GM23338 (cell line): Measurements from ENCODE around the gene IMMP2L. TPM values are rescaled to one million over a fixed set of nuclear protein-coding genes. Genes with fewer than 3 reads are reported as not detected.

ENCODE experiments used
- ATAC-seq: fragments of 200-7000 bp; cut with Tn5 transposase; 3 replicates; pipeline ENCODE4 v1.9.1; 2020
- DNase-seq: peaks from one replicate; pipeline ENCODE4 v3.0.0-alpha.2; 2015; ENCODE audit warnings: low spot score
- H2AFZ ChIP-seq: fragments of 200-600 bp; sonication (generic); 2 replicates; pipeline ENCODE4 v1.8.0; 2016; ENCODE audit warnings: antibody characterized with exemption, mild to moderate bottlenecking, moderate library complexity
- H3F3A ChIP-seq: fragments of 200-600 bp; sonication (generic); replicated peaks from 2 replicates; pipeline ENCODE4 v1.8.0; 2017; ENCODE audit warnings: antibody characterized with exemption, mixed run types, low read depth
- H3K27ac ChIP-seq: fragments of 200-600 bp; sonication (generic); 2 replicates; pipeline ENCODE4 v1.6.1; 2016; ENCODE audit warnings: low read depth
- H3K27me3 ChIP-seq: fragments of 200-600 bp; sonication (generic); 2 replicates; pipeline ENCODE4 v1.8.0; 2016; ENCODE audit warnings: mild to moderate bottlenecking, mixed run types, moderate library complexity; ENCODE audit not compliant: insufficient read depth
- H3K36me3 ChIP-seq: fragments of 200-600 bp; sonication (generic); 2 replicates; pipeline ENCODE4 v1.8.0; 2016; ENCODE audit warnings: mild to moderate bottlenecking; ENCODE audit not compliant: insufficient read depth
- H3K4me1 ChIP-seq: fragments of 200-600 bp; sonication (generic); 2 replicates; pipeline ENCODE4 v1.8.0; 2016; ENCODE audit warnings: mild to moderate bottlenecking, moderate library complexity; ENCODE audit not compliant: insufficient read depth
- H3K4me2 ChIP-seq: fragments of 200-600 bp; sonication (generic); 2 replicates; pipeline ENCODE4 v1.7.1; 2017; ENCODE audit warnings: mixed run types
- H3K4me3 ChIP-seq: fragments of 200-600 bp; sonication (generic); 2 replicates; pipeline ENCODE4 v1.6.1; 2016; ENCODE audit warnings: mixed run types
- H3K79me2 ChIP-seq: fragments of 200-600 bp; sonication (generic); replicated peaks from 2 replicates; pipeline ENCODE4 v1.8.0; 2017; ENCODE audit warnings: mild to moderate bottlenecking; ENCODE audit not compliant: insufficient read depth
- H3K9me2 ChIP-seq: fragments of 200-600 bp; sonication (generic); 2 replicates; pipeline ENCODE4 v1.8.0; 2017; ENCODE audit not compliant: insufficient read depth
- H4K20me1 ChIP-seq: fragments of 200-600 bp; sonication (generic); replicated peaks from 2 replicates; pipeline ENCODE4 v1.8.0; 2017; ENCODE audit warnings: mild to moderate bottlenecking; ENCODE audit not compliant: insufficient read depth
- H3K27ac Mint-ChIP-seq: 2 replicates; pipeline ENCODE4 v1.8.0; 2020; ENCODE audit warnings: inconsistent platforms, mild to moderate bottlenecking, moderate library complexity, mixed read lengths
- H3K27me3 Mint-ChIP-seq: 3 replicates; pipeline ENCODE4 v1.8.0; 2022; ENCODE audit warnings: low read depth, mild to moderate bottlenecking, moderate library complexity, mixed read lengths, inconsistent platforms; ENCODE audit not compliant: insufficient read depth, poor library complexity
- H3K36me3 Mint-ChIP-seq: 3 replicates; pipeline ENCODE4 v1.8.0; 2021; ENCODE audit warnings: low read depth, mild to moderate bottlenecking, inconsistent platforms, moderate library complexity, mixed read lengths
- H3K4me1 Mint-ChIP-seq: 3 replicates; pipeline ENCODE4 v1.8.0; 2020; ENCODE audit warnings: mild to moderate bottlenecking, inconsistent platforms, mixed read lengths
- H3K4me3 Mint-ChIP-seq: 3 replicates; pipeline ENCODE4 v1.8.0; 2021; ENCODE audit warnings: moderate library complexity, mild to moderate bottlenecking, inconsistent platforms, mixed read lengths
- H3K9me3 Mint-ChIP-seq: 3 replicates; pipeline ENCODE4 v1.8.0; 2020; ENCODE audit warnings: moderate library complexity, mild to moderate bottlenecking, inconsistent platforms, mixed read lengths
- EZH2 ChIP-seq: fragments of 200-600 bp; sonication (generic); IDR thresholded peaks from one replicate; pipeline ENCODE4 v1.8.0; 2017; ENCODE audit warnings: antibody characterized with exemption, mild to moderate bottlenecking, low read depth; ENCODE audit not compliant: unreplicated experiment
- EZH2phosphoT487 ChIP-seq: fragments of 200-600 bp; sonication (generic); IDR thresholded peaks from one replicate; pipeline ENCODE4 v1.8.1; 2018; ENCODE audit warnings: antibody characterized with exemption; ENCODE audit not compliant: unreplicated experiment
- JUNB ChIP-seq: IDR thresholded peaks from one replicate; pipeline ENCODE4 v1.6.1; 2016; ENCODE audit warnings: antibody characterized with exemption; ENCODE audit not compliant: unreplicated experiment
- NANOG ChIP-seq: IDR thresholded peaks from 2 replicates; pipeline ENCODE4 v1.6.1; 2016; ENCODE audit warnings: antibody characterized with exemption, borderline replicate concordance
- POLR2AphosphoS5 ChIP-seq: IDR thresholded peaks from 2 replicates; pipeline ENCODE4 v1.6.1; 2016; ENCODE audit warnings: antibody characterized with exemption, low read depth
- STAT1 ChIP-seq: IDR thresholded peaks from one replicate; pipeline ENCODE4 v1.6.1; 2016; ENCODE audit warnings: antibody characterized with exemption; ENCODE audit not compliant: unreplicated experiment
- ZNF114 ChIP-seq: fragments of 250-450 bp; sonication (Bioruptor Pico); IDR thresholded peaks from 2 replicates; pipeline ENCODE4 v1.5.0; 2020; ENCODE audit warnings: mild to moderate bottlenecking, moderate library complexity
- ZNF331 ChIP-seq: fragments of 250-450 bp; sonication (Bioruptor Pico); IDR thresholded peaks from 2 replicates; pipeline ENCODE4 v1.5.0; 2020; ENCODE audit warnings: low read depth, mild to moderate bottlenecking, moderate library complexity
- polyA plus RNA-seq: library from polyadenylated mRNA; unstranded; fragments of >200 nt; fragmentation: Nextera tagmentation; extraction: Ambion mirVana; gene quantifications from 2 replicates; pipeline ENCODE4 v1.2.1, GENCODE V29; 2016
- total RNA-seq: library from RNA; depleted of rRNA; stranded (reverse); fragments of >200 nt; shearing (Covaris generic); gene quantifications from 2 replicates; pipeline ENCODE4 v1.2.3, GENCODE V29; 2014
- TF ChIP-seq, protein P1 (sequence below): fragments of 250-450 bp; sonication (Bioruptor Pico); IDR thresholded peaks from 2 replicates; pipeline ENCODE4 v1.5.0; 2020; ENCODE audit warnings: mild to moderate bottlenecking, moderate library complexity
- TF ChIP-seq, protein P2 (sequence below): IDR thresholded peaks from 2 replicates; pipeline ENCODE4 v1.6.1; 2016; ENCODE audit warnings: antibody characterized with exemption
- TF ChIP-seq, protein P3 (sequence below): IDR thresholded peaks from one replicate; pipeline ENCODE4 v1.6.1; 2018; ENCODE audit warnings: antibody characterized with exemption; ENCODE audit not compliant: unreplicated experiment
- TF ChIP-seq, protein P4 (sequence below), 2 experiments: fragments of 200-600 bp in 1 of 2; sonication (generic) in 1 of 2; conservative IDR thresholded peaks; 2 replicates each; pipeline versions ENCODE4 v1.5.1 to v1.6.1; 2016 to 2017; ENCODE audit warnings: antibody characterized with exemption in 2 of 2, low read depth in 2 of 2, mild to moderate bottlenecking in 2 of 2, moderate library complexity in 1 of 2

The IMMP2L gene
- total and polyA plus RNA-seq, 2 experiments from 2014 or later, result 7.3 to 14.0 TPM

DNA sequence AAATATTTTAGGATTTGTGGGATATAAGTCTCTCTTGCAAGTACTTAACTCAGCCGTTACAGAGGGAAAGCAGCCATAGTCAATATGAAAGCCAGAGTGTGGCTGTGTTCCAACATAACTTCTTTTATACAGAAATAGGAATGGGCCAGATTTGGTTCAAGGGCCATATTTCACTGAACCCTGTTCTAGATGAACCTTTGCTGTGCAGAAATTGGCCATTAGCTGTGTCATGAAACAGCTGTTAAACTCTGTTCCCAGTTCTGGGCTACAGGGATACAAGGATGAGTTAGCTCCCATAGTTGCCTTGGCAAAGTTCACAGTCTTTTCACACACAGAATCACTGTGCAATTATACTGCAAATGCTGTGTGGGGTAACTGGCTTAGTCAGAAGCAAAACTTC lies 685.3 kb downstream of the IMMP2L start (continued):
- TF ChIP-seq, protein P1, sequence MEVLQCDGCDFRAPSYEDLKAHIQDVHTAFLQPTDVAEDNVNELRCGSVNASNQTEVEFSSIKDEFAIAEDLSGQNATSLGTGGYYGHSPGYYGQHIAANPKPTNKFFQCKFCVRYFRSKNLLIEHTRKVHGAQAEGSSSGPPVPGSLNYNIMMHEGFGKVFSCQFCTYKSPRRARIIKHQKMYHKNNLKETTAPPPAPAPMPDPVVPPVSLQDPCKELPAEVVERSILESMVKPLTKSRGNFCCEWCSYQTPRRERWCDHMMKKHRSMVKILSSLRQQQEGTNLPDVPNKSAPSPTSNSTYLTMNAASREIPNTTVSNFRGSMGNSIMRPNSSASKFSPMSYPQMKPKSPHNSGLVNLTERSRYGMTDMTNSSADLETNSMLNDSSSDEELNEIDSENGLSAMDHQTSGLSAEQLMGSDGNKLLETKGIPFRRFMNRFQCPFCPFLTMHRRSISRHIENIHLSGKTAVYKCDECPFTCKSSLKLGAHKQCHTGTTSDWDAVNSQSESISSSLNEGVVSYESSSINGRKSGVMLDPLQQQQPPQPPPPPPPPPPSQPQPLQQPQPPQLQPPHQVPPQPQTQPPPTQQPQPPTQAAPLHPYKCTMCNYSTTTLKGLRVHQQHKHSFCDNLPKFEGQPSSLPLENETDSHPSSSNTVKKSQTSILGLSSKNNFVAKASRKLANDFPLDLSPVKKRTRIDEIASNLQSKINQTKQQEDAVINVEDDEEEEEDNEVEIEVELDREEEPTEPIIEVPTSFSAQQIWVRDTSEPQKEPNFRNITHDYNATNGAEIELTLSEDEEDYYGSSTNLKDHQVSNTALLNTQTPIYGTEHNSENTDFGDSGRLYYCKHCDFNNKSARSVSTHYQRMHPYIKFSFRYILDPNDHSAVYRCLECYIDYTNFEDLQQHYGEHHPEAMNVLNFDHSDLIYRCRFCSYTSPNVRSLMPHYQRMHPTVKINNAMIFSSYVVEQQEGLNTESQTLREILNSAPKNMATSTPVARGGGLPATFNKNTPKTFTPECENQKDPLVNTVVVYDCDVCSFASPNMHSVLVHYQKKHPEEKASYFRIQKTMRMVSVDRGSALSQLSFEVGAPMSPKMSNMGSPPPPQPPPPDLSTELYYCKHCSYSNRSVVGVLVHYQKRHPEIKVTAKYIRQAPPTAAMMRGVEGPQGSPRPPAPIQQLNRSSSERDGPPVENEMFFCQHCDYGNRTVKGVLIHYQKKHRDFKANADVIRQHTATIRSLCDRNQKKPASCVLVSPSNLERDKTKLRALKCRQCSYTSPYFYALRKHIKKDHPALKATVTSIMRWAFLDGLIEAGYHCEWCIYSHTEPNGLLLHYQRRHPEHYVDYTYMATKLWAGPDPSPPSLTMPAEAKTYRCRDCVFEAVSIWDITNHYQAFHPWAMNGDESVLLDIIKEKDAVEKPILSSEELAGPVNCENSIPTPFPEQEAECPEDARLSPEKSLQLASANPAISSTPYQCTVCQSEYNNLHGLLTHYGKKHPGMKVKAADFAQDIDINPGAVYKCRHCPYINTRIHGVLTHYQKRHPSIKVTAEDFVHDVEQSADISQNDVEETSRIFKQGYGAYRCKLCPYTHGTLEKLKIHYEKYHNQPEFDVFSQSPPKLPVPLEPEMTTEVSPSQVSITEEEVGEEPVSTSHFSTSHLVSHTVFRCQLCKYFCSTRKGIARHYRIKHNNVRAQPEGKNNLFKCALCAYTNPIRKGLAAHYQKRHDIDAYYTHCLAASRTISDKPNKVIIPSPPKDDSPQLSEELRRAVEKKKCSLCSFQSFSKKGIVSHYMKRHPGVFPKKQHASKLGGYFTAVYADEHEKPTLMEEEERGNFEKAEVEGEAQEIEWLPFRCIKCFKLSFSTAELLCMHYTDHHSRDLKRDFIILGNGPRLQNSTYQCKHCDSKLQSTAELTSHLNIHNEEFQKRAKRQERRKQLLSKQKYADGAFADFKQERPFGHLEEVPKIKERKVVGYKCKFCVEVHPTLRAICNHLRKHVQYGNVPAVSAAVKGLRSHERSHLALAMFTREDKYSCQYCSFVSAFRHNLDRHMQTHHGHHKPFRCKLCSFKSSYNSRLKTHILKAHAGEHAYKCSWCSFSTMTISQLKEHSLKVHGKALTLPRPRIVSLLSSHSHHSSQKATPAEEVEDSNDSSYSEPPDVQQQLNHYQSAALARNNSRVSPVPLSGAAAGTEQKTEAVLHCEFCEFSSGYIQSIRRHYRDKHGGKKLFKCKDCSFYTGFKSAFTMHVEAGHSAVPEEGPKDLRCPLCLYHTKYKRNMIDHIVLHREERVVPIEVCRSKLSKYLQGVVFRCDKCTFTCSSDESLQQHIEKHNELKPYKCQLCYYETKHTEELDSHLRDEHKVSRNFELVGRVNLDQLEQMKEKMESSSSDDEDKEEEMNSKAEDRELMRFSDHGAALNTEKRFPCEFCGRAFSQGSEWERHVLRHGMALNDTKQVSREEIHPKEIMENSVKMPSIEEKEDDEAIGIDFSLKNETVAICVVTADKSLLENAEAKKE (CRISPR knock-in tag), result no peak

DNA sequence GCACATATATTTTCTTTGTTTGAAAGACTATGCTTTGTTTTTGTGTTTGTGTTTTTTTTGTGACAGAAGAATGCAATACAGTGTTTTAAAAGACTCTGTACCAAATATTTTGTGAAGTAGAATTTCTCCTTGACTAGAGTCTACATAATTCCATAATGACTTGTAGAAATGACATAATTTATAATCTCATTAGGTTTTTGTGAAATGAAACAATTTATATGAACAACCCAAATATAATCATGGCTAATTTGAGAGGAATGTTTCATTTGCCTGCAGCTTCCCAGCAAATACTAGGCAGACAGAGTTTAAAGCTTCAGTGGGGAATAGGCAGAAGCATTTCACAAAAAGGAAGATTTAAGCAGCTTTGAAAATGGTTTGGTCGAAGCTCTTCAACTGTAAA lies 686.9 kb downstream of the IMMP2L start:
- Histone ChIP-seq H3K9me2 (peaks cover 12% of the 10 kb centered on the region), H3K27me3 (no peaks in the 10 kb centered on the region), H3K36me3 (no peaks in the 10 kb centered on the region), H2AFZ (no peak overlapping the region), H3K79me2 (no peaks in the 10 kb centered on the region), H3K4me1 (peaks cover 18% of the 10 kb centered on the region), H3F3A (no peaks in the 10 kb centered on the region), H4K20me1 (no peaks in the 10 kb centered on the region), H3K27ac (no peak overlapping the region), H3K4me3 (no peak overlapping the region), H3K4me2 (no peak overlapping the region)
- Mint-ChIP-seq H3K4me3 (no peak overlapping the region), H3K36me3 (no peaks in the 10 kb centered on the region), H3K27me3 (peaks cover 2% of the 10 kb centered on the region), H3K27ac (no peak overlapping the region), H3K9me3 (no peaks in the 10 kb centered on the region), H3K4me1 (no peaks in the 10 kb centered on the region)
- DNase-seq (no peak), ATAC-seq (no peak)
- no peak for TF ChIP-seq EZH2phosphoT487
- TF ChIP-seq, protein P2, sequence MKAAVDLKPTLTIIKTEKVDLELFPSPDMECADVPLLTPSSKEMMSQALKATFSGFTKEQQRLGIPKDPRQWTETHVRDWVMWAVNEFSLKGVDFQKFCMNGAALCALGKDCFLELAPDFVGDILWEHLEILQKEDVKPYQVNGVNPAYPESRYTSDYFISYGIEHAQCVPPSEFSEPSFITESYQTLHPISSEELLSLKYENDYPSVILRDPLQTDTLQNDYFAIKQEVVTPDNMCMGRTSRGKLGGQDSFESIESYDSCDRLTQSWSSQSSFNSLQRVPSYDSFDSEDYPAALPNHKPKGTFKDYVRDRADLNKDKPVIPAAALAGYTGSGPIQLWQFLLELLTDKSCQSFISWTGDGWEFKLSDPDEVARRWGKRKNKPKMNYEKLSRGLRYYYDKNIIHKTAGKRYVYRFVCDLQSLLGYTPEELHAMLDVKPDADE, result no peak
- TF ChIP-seq POLR2AphosphoS5, result no peak
- TF ChIP-seq, protein P3, sequence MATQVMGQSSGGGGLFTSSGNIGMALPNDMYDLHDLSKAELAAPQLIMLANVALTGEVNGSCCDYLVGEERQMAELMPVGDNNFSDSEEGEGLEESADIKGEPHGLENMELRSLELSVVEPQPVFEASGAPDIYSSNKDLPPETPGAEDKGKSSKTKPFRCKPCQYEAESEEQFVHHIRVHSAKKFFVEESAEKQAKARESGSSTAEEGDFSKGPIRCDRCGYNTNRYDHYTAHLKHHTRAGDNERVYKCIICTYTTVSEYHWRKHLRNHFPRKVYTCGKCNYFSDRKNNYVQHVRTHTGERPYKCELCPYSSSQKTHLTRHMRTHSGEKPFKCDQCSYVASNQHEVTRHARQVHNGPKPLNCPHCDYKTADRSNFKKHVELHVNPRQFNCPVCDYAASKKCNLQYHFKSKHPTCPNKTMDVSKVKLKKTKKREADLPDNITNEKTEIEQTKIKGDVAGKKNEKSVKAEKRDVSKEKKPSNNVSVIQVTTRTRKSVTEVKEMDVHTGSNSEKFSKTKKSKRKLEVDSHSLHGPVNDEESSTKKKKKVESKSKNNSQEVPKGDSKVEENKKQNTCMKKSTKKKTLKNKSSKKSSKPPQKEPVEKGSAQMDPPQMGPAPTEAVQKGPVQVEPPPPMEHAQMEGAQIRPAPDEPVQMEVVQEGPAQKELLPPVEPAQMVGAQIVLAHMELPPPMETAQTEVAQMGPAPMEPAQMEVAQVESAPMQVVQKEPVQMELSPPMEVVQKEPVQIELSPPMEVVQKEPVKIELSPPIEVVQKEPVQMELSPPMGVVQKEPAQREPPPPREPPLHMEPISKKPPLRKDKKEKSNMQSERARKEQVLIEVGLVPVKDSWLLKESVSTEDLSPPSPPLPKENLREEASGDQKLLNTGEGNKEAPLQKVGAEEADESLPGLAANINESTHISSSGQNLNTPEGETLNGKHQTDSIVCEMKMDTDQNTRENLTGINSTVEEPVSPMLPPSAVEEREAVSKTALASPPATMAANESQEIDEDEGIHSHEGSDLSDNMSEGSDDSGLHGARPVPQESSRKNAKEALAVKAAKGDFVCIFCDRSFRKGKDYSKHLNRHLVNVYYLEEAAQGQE, result no peak
- no peak for TF ChIP-seq NANOG
- TF ChIP-seq ZNF331 (CRISPR knock-in tag), result no peak
- TF ChIP-seq ZNF114 (CRISPR knock-in tag), result no peak
- TF ChIP-seq EZH2, result no peak
- TF ChIP-seq, protein P4, sequence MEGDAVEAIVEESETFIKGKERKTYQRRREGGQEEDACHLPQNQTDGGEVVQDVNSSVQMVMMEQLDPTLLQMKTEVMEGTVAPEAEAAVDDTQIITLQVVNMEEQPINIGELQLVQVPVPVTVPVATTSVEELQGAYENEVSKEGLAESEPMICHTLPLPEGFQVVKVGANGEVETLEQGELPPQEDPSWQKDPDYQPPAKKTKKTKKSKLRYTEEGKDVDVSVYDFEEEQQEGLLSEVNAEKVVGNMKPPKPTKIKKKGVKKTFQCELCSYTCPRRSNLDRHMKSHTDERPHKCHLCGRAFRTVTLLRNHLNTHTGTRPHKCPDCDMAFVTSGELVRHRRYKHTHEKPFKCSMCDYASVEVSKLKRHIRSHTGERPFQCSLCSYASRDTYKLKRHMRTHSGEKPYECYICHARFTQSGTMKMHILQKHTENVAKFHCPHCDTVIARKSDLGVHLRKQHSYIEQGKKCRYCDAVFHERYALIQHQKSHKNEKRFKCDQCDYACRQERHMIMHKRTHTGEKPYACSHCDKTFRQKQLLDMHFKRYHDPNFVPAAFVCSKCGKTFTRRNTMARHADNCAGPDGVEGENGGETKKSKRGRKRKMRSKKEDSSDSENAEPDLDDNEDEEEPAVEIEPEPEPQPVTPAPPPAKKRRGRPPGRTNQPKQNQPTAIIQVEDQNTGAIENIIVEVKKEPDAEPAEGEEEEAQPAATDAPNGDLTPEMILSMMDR (conservative IDR thresholded peaks at IDR 0.05; ENCODE audit: low read depth in 2 of 2), result no peak
- TF ChIP-seq JUNB, result no peak
- TF ChIP-seq STAT1, result no peak
